HepG2 (cell line): Measurements from ENCODE around the gene FLYWCH1. TPM values are rescaled to one million over a fixed set of nuclear protein-coding genes. Genes with fewer than 3 reads are reported as not detected.
A peak's percentile ranks its signal among the peaks of the same experiment; 100 is the strongest.

ENCODE experiments used
- ADNP ChIP-seq: sonication (generic); formaldehyde crosslinking; IDR thresholded peaks from 2 replicates; pipeline ENCODE4 v1.4.0; 2020; ENCODE audit warnings: missing genetic modification reagents
- GABPA ChIP-seq, 2 experiments: IDR thresholded peaks; 2 replicates each; pipeline ENCODE4 v1.6.1; 2011 to 2016; ENCODE audit warnings: low read depth in 2 of 2, low read length in 1 of 2, missing biosample characterization in 1 of 2, missing genetic modification characterization in 1 of 2
- HNRNPLL ChIP-seq: fragments of 200-400 bp; formaldehyde crosslinking; IDR thresholded peaks from 2 replicates; pipeline ENCODE4 v1.6.1; 2017; ENCODE audit warnings: mild to moderate bottlenecking, low read depth, low read length; ENCODE audit not compliant: poor library complexity, severe bottlenecking
- KDM2A ChIP-seq: sonication (generic); formaldehyde crosslinking; IDR thresholded peaks from 2 replicates; pipeline ENCODE4 v1.4.0; 2020; ENCODE audit warnings: low read depth, missing genetic modification reagents, borderline replicate concordance
- MED13 ChIP-seq: sonication (generic); formaldehyde crosslinking; IDR thresholded peaks from 2 replicates; pipeline ENCODE4 v1.5.0; 2020; ENCODE audit warnings: missing genetic modification reagents
- NCOA2 ChIP-seq: sonication (generic); formaldehyde crosslinking; IDR thresholded peaks from 2 replicates; pipeline ENCODE4 v1.8.0; 2022; ENCODE audit warnings: inconsistent platforms
- NFE2L1 ChIP-seq: sonication (generic); formaldehyde crosslinking; IDR thresholded peaks from 2 replicates; pipeline ENCODE4 v1.4.0; 2020; ENCODE audit warnings: missing genetic modification reagents, mild to moderate bottlenecking, borderline replicate concordance
- RXRB ChIP-seq: IDR thresholded peaks from 2 replicates; pipeline ENCODE4 v1.6.1; 2016; ENCODE audit warnings: borderline replicate concordance, missing genetic modification reagents, missing compliant biosample characterization
- SAP130 ChIP-seq: IDR thresholded peaks from 2 replicates; pipeline ENCODE4 v1.6.1; 2016; ENCODE audit warnings: low read depth
- ZBTB33 ChIP-seq: sonication (generic); formaldehyde crosslinking; IDR thresholded peaks from 2 replicates; pipeline ENCODE4 v1.4.0; 2020; ENCODE audit warnings: missing genetic modification reagents
- ZHX2 ChIP-seq, 2 experiments: sonication (generic) in 1 of 2; formaldehyde crosslinking in 1 of 2; IDR thresholded peaks; 2 replicates each; pipeline versions ENCODE4 v1.6.1 to v1.9.0; 2014 to 2022; ENCODE audit warnings: antibody characterized with exemption in 1 of 2, borderline replicate concordance in 1 of 2, inconsistent platforms in 1 of 2, low read depth in 1 of 2, missing genetic modification reagents in 1 of 2
- ZZZ3 ChIP-seq: sonication (generic); formaldehyde crosslinking; IDR thresholded peaks from 2 replicates; pipeline ENCODE4 v1.4.0; 2020; ENCODE audit warnings: missing genetic modification reagents, mild to moderate bottlenecking, borderline replicate concordance
- polyA plus RNA-seq, 8 experiments: library from polyadenylated mRNA; depleted of rRNA in 3 of 8; stranded (reverse) in 7 of 8; unstranded in 1 of 8; fragments of >200 nt; fragmentation: Illumina TruSeq in 4 of 8; extraction: Trizol in 4 of 8; gene quantifications; 2 replicates each; pipeline versions ENCODE4 v1.2.1 to v1.2.3, GENCODE V29; 2011 to 2016; ENCODE audit warnings: low read depth in 4 of 8, missing spikeins in 1 of 8, mixed read lengths in 1 of 8; ENCODE audit not compliant: insufficient read depth in 1 of 8
- total RNA-seq, 5 experiments: library from RNA; depleted of rRNA; stranded (reverse); fragments of >200 nt; fragmentation: Illumina TruSeq; extraction: Trizol; gene quantifications; 2 replicates each; pipeline ENCODE4 v1.2.3, GENCODE V29; 2016; ENCODE audit warnings: low read depth in 1 of 5
- TF ChIP-seq, protein P1 (sequence below): sonication (generic); formaldehyde crosslinking; IDR thresholded peaks from 2 replicates; pipeline ENCODE4 v1.5.0; 2020; ENCODE audit warnings: mild to moderate bottlenecking, missing genetic modification reagents, borderline replicate concordance
- TF ChIP-seq, protein P2 (sequence below): sonication (generic); formaldehyde crosslinking; IDR thresholded peaks from 2 replicates; pipeline ENCODE4 v1.5.0; 2020; ENCODE audit warnings: mild to moderate bottlenecking, missing genetic modification reagents

Gene FLYWCH1
- total and polyA plus RNA-seq, 2 of the 13 experiments (the other 11 are each of a cell fraction or from before 2014, with no cell fraction given): 7.3 to 12.4 TPM

- TF ChIP-seq, protein P1, sequence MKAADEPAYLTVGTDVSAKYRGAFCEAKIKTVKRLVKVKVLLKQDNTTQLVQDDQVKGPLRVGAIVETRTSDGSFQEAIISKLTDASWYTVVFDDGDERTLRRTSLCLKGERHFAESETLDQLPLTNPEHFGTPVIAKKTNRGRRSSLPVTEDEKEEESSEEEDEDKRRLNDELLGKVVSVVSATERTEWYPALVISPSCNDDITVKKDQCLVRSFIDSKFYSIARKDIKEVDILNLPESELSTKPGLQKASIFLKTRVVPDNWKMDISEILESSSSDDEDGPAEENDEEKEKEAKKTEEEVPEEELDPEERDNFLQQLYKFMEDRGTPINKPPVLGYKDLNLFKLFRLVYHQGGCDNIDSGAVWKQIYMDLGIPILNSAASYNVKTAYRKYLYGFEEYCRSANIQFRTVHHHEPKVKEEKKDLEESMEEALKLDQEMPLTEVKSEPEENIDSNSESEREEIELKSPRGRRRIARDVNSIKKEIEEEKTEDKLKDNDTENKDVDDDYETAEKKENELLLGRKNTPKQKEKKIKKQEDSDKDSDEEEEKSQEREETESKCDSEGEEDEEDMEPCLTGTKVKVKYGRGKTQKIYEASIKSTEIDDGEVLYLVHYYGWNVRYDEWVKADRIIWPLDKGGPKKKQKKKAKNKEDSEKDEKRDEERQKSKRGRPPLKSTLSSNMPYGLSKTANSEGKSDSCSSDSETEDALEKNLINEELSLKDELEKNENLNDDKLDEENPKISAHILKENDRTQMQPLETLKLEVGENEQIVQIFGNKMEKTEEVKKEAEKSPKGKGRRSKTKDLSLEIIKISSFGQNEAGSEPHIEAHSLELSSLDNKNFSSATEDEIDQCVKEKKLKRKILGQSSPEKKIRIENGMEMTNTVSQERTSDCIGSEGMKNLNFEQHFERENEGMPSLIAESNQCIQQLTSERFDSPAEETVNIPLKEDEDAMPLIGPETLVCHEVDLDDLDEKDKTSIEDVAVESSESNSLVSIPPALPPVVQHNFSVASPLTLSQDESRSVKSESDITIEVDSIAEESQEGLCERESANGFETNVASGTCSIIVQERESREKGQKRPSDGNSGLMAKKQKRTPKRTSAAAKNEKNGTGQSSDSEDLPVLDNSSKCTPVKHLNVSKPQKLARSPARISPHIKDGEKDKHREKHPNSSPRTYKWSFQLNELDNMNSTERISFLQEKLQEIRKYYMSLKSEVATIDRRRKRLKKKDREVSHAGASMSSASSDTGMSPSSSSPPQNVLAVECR: peak; percentile 63; the same call in 1 of the 2 replicates
- TF ChIP-seq NCOA2 (0 out of 2 replicates have a peak, but pooled peaks have one; percentile 16), ADNP (CRISPR knock-in tag) (peak; percentile 9; the same call in 1 of the 2 replicates), ZBTB33 (CRISPR knock-in tag) (peak; percentile 38; the same call in 1 of the 2 replicates), ZZZ3 (CRISPR knock-in tag) (0 out of 2 replicates have a peak, but pooled peaks have one; percentile 42), ZHX2 (IDR thresholded peaks at IDR 0.05; ENCODE audit: low read depth) (no peak), ZHX2 (CRISPR knock-in tag; IDR thresholded peaks at IDR 0.05; ENCODE audit: borderline replicate concordance) (no peak), SAP130 (CRISPR knock-in tag) (peak; percentile 62), RXRB (CRISPR knock-in tag) (peak; percentile 38; the same call in 1 of the 2 replicates), GABPA (IDR thresholded peaks at IDR 0.05; ENCODE audit: low read depth, low read length) (no peak), GABPA (CRISPR knock-in tag; IDR thresholded peaks at IDR 0.05; ENCODE audit: low read depth) (peak; percentile 51; the same call in 1 of the 2 replicates), HNRNPLL (peak; percentile 51), KDM2A (CRISPR knock-in tag) (peak; percentile 87), MED13 (CRISPR knock-in tag) (no peak), NFE2L1 (no peak)
- TF ChIP-seq, protein P2, sequence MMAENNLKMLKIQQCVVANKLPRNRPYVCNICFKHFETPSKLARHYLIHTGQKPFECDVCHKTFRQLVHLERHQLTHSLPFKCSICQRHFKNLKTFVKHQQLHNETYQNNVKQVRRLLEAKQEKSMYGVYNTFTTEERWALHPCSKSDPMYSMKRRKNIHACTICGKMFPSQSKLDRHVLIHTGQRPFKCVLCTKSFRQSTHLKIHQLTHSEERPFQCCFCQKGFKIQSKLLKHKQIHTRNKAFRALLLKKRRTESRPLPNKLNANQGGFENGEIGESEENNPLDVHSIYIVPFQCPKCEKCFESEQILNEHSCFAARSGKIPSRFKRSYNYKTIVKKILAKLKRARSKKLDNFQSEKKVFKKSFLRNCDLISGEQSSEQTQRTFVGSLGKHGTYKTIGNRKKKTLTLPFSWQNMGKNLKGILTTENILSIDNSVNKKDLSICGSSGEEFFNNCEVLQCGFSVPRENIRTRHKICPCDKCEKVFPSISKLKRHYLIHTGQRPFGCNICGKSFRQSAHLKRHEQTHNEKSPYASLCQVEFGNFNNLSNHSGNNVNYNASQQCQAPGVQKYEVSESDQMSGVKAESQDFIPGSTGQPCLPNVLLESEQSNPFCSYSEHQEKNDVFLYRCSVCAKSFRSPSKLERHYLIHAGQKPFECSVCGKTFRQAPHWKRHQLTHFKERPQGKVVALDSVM (CRISPR knock-in tag): 0 out of 2 replicates have a peak, but pooled peaks have one; percentile 14
These were observed 36.8 kb upstream of the FLYWCH1 start (continued) for GRCh38 chr16:2874912-2875362.
